NCI-H1930 (cell line): Measurements from ENCODE around the gene TRAF3.

Experiments used
- DNase-seq, 2 experiments: peaks; one replicate each; lab custom pipeline; 2025; lab: John Stamatoyannopoulos, UW

TRAF3 gene

DNA sequence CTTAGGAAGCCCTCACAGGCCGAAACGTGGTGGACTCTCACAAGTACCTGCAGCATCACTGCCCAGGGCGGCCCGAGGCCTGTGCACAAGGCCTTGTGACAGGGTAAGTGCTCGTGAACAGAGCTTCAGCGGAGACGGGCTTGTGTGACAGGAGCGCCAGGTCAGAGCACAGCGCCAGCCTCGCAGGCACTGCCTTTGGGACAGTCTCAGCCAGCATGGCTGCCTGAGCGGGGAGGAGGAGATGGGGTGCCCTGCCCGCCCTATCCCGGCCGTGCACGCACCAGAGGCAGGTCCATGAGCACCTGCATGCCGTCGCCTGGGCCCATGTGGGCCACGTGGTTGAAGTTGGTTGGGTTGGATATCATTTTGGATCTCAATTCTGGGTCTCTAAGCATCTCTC lies 162.1 kb downstream of the TRAF3 start:
- DNase-seq: no peak

- no peak for DNase-seq
These were observed 162.7 kb downstream of the TRAF3 start for GRCh38 chr14:102939820-102940561.

GRCh38 chr14:102940729-102941362 lies 163.6 kb downstream of the TRAF3 start:
- no peak for DNase-seq

- DNase-seq: no peak
These were observed 164.3 kb downstream of the TRAF3 start for GRCh38 chr14:102941419-102942011.

- DNase-seq: no peak
These were observed 164.8 kb downstream of the TRAF3 start for GRCh38 chr14:102942069-102942468.

GRCh38 chr14:102943454-102943853 lies 166.2 kb downstream of the TRAF3 start:
- no peak for DNase-seq

DNA sequence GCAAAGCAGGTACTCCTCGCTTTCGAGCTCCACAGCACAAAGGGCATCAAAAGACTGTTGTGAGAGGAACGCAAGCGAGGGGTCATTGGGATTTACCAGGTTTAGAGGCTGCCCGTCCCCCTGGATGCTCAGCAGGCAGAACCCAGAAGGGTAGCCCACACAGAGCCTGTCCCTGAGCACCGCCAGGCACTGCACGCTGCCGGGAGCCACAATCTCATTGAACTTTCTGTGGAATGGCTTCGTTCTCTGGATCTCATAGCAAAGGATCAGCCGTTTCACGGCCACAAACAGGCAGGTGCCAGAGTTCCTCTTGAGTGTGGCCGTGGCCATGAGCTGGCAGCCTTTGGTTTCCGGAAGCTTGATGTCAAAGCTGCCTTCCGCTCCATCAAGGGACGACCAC lies 166.7 kb downstream of the TRAF3 start:
- no peak for DNase-seq

GRCh38 chr14:102944448-102945330 lies 167.4 kb downstream of the TRAF3 start:
- DNase-seq: no peak

GRCh38 chr14:102945346-102946130 lies 168.3 kb downstream of the TRAF3 start:
- no peak for DNase-seq

GRCh38 chr14:102947321-102948103 lies 170.3 kb downstream of the TRAF3 start:
- DNase-seq: no peak

GRCh38 chr14:102948698-102949061 lies 171.4 kb downstream of the TRAF3 start:
- DNase-seq: no peak

- DNase-seq: no peak
These were observed 172.0 kb downstream of the TRAF3 start for GRCh38 chr14:102949062-102949800.

GRCh38 chr14:102949801-102950451 lies 172.7 kb downstream of the TRAF3 start:
- no peak for DNase-seq

DNA sequence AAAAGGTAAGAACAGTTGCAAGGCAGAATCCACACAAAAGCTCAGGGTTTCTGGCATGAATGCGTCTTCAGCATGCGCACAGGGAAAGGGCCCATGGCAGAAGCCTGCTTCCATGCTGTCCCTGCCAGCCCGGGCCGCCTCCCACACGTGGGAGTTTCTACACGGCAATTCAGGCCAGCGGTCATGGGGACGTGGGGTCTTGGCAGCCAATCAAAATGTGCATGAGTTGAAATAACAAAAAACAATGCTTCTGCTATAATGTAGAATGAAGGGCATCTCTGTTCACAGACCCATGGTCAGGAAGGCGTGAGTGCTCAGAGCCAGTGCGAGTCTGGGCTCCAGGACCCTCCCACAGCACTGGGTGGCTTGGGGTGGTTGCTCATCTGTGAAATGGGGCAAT lies 173.8 kb downstream of the TRAF3 start:
- no peak for DNase-seq

- no peak for DNase-seq
These were observed 174.6 kb downstream of the TRAF3 start for GRCh38 chr14:102951799-102952198.

- DNase-seq: no peak
These were observed 175.0 kb downstream of the TRAF3 start for GRCh38 chr14:102952276-102952675.

DNA sequence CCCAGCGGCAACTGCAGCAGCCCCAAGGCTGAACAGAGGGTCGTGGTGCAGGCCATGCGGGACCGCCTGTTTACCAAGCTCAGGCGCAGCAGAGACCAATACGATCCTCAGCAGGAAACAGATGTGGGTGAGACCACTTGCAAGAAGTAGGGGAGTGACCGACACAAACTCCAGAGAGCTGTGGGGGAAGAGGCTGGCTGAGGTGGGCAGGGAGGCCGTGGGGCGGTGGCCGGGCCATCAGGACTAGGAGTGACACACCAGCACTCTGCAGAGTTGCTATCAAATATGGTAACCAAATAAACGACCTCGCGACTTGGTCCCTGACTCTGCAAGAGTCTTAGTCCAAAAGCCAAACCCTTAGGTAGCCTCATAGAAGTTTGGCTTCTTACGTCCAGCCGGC lies 175.9 kb downstream of the TRAF3 start:
- no peak for DNase-seq

DNA sequence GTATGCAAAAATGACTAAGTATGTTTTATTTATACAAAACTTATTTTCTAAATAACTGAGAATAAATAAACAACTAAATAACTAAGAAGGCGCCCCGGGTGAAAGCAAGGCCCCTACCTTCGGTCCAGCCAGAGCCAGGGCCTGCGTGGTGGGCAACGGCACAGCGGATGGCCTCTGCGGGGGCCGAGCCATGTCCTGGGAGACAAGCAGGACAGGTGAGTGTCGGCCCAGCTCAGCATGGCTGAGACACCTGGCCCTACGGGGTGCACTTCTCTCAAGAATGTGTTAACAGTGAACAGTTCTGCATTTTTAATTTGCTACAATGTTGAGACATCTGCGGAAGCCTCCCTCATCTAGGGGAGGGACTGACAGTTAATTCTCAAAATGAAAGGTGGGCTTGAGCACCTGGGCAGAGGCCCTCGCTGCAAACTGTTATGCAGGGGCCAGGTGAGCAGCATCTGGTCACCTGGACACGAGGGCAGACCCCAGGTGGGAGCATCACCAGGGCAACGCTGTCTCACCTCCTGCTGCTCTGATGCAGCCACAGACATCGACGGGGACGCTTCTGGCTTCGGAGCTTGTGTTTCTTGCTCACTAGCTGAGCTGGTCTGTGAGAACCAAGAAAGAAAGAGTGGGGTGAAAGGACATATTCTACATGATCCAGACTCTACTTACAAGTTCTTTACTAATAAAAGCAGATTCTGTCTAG lies 177.0 kb downstream of the TRAF3 start:
- no peak for DNase-seq
